ENCODE measurements around the gene ACAD10. TPM values are rescaled to one million over a fixed set of nuclear protein-coding genes. Genes with fewer than 3 reads are reported as not detected.

Gene ACAD10
- total RNA-seq, 1 experiment from 2014 or later, result 32.9 TPM

- no TSS peak for BruUV-seq (replicated peaks)
- CTCF ChIA-PET, result no interaction called here
- no peak for TF ChIP-seq CTCF (conservative IDR thresholded peaks at IDR 0.05; ENCODE audit: low read depth, low read length)
- no peak for TF ChIP-seq EZH2 (IDR thresholded peaks at IDR 0.05; ENCODE audit: borderline replicate concordance, low read depth, low read length, poor library complexity, severe bottlenecking)
- H3K36me3 ChIP-seq (ENCODE audit: insufficient read depth, low read length, poor library complexity, severe bottlenecking), result peaks cover 46% of the 10 kb centered on the region
- no peak for DNase-seq (ENCODE audit: low spot score)
- no peaks in the 10 kb centered on the region for H3K9me3 ChIP-seq (ENCODE audit: low read depth, low read length, poor library complexity, severe bottlenecking)
- no peaks in the 10 kb centered on the region for H3K4me1 ChIP-seq (ENCODE audit: insufficient read depth, low read length, poor library complexity, severe bottlenecking)
- H3K27ac ChIP-seq (ENCODE audit: low read depth, low read length, poor library complexity, severe bottlenecking), result no peak overlapping the region
- no peak overlapping the region for H3K4me3 ChIP-seq (ENCODE audit: low read depth, low read length, poor library complexity, severe bottlenecking)
- intact Hi-C loops (cut with micrococcal nuclease; ENCODE audit: unreplicated experiment), result no loop called here
- POLR2A ChIA-PET (ENCODE audit: low non-redundant PET), result no interaction called here
- no peaks in the 10 kb centered on the region for H3K27me3 ChIP-seq (replicated peaks; ENCODE audit: insufficient read depth, low read depth, low read length, poor library complexity)
Measured at GRCh38 chr12:111655356-111655755, 30.5 kb upstream of the ACAD10 start.

- Histone ChIP-seq H3K27me3 (replicated peaks; ENCODE audit: insufficient read depth, low read depth, low read length, poor library complexity) (no peaks in the 10 kb centered on the region), H3K27ac (ENCODE audit: low read depth, low read length, poor library complexity, severe bottlenecking) (no peak overlapping the region), H3K9me3 (ENCODE audit: low read depth, low read length, poor library complexity, severe bottlenecking) (no peaks in the 10 kb centered on the region), H3K4me3 (ENCODE audit: low read depth, low read length, poor library complexity, severe bottlenecking) (no peak overlapping the region), H3K36me3 (ENCODE audit: insufficient read depth, low read length, poor library complexity, severe bottlenecking) (peaks cover 49% of the 10 kb centered on the region), H3K4me1 (ENCODE audit: insufficient read depth, low read length, poor library complexity, severe bottlenecking) (no peaks in the 10 kb centered on the region)
- intact Hi-C loops (cut with micrococcal nuclease; ENCODE audit: unreplicated experiment), result no loop called here
- no peak for DNase-seq (ENCODE audit: low spot score)
- POLR2A ChIA-PET (ENCODE audit: low non-redundant PET), result no interaction called here
- TF ChIP-seq CTCF (conservative IDR thresholded peaks at IDR 0.05; ENCODE audit: low read depth, low read length) (no peak), EZH2 (IDR thresholded peaks at IDR 0.05; ENCODE audit: borderline replicate concordance, low read depth, low read length, poor library complexity, severe bottlenecking) (no peak)
- no TSS peak for BruUV-seq (replicated peaks)
- CTCF ChIA-PET, result no interaction called here
Measured at GRCh38 chr12:111656016-111656415, 29.8 kb upstream of the ACAD10 start.

GRCh38 chr12:111664499-111664898, 21.4 kb upstream of the ACAD10 start:
- CTCF ChIA-PET, result no interaction called here
- H3K4me1 ChIP-seq (ENCODE audit: insufficient read depth, low read length, poor library complexity, severe bottlenecking), result no peaks in the 10 kb centered on the region
- POLR2A ChIA-PET (ENCODE audit: low non-redundant PET), result no interaction called here
- no peak overlapping the region for H3K4me3 ChIP-seq (ENCODE audit: low read depth, low read length, poor library complexity, severe bottlenecking)
- TF ChIP-seq EZH2 (IDR thresholded peaks at IDR 0.05; ENCODE audit: borderline replicate concordance, low read depth, low read length, poor library complexity, severe bottlenecking) (no peak), CTCF (conservative IDR thresholded peaks at IDR 0.05; ENCODE audit: low read depth, low read length) (no peak)
- H3K27ac ChIP-seq (ENCODE audit: low read depth, low read length, poor library complexity, severe bottlenecking), result no peak overlapping the region
- H3K9me3 ChIP-seq (ENCODE audit: low read depth, low read length, poor library complexity, severe bottlenecking), result no peaks in the 10 kb centered on the region
- no peak for DNase-seq (ENCODE audit: low spot score)
- no peaks in the 10 kb centered on the region for H3K27me3 ChIP-seq (replicated peaks; ENCODE audit: insufficient read depth, low read depth, low read length, poor library complexity)
- H3K36me3 ChIP-seq (ENCODE audit: insufficient read depth, low read length, poor library complexity, severe bottlenecking), result peaks cover 33% of the 10 kb centered on the region
- intact Hi-C loops (cut with micrococcal nuclease; ENCODE audit: unreplicated experiment), result no loop called here
- BruUV-seq (replicated peaks), result no TSS peak

All from A673 (cell line).